MM.1S (cell line): ENCODE data around the gene CCDC117.

Experiments used
- DNase-seq: peaks from one replicate; pipeline ENCODE4 v3.0.0-alpha.2; 2015
- H2AFZ ChIP-seq: fragments of 300-600 bp; sonication (generic); 2 replicates; pipeline ENCODE4 v1.6.0; 2016; ENCODE audit warnings: antibody characterized with exemption, low read length
- H3F3A ChIP-seq: fragments of 300-600 bp; sonication (generic); 2 replicates; pipeline ENCODE4 v1.6.1; 2016; ENCODE audit warnings: mild to moderate bottlenecking, antibody characterized with exemption, low read length, moderate library complexity, mixed read lengths; ENCODE audit not compliant: insufficient read depth
- H3K27ac ChIP-seq: fragments of 300-600 bp; sonication (generic); 2 replicates; pipeline ENCODE4 v1.5.1; 2016; ENCODE audit warnings: mild to moderate bottlenecking, low read length
- H3K27me3 ChIP-seq: fragments of 300-600 bp; sonication (generic); replicated peaks from 2 replicates; pipeline ENCODE4 v1.6.0; 2016; ENCODE audit warnings: low read length; ENCODE audit not compliant: insufficient read depth
- H3K36me3 ChIP-seq: fragments of 300-600 bp; sonication (generic); replicated peaks from 2 replicates; pipeline ENCODE4 v1.6.1; 2016; ENCODE audit warnings: mild to moderate bottlenecking, low read length, mixed read lengths; ENCODE audit not compliant: insufficient read depth
- H3K4me1 ChIP-seq: fragments of 300-600 bp; sonication (generic); 2 replicates; pipeline ENCODE4 v1.6.1; 2016; ENCODE audit warnings: low read length, mixed read lengths
- H3K4me2 ChIP-seq: fragments of 300-600 bp; sonication (generic); 2 replicates; pipeline ENCODE4 v1.6.0; 2016; ENCODE audit warnings: low read depth, low read length
- H3K4me3 ChIP-seq: fragments of 300-600 bp; sonication (generic); 2 replicates; pipeline ENCODE4 v1.5.1; 2016; ENCODE audit warnings: low read length, mixed read lengths
- H3K79me2 ChIP-seq: fragments of 300-600 bp; sonication (generic); 2 replicates; pipeline ENCODE4 v1.6.1; 2016; ENCODE audit warnings: mixed run types, low read length, mixed read lengths
- H3K9ac ChIP-seq: fragments of 300-600 bp; sonication (generic); 2 replicates; pipeline ENCODE4 v1.6.1; 2016; ENCODE audit warnings: low read length, mixed read lengths
- H3K9me2 ChIP-seq: fragments of 300-600 bp; sonication (generic); replicated peaks from 2 replicates; pipeline ENCODE4 v1.6.1; 2016; ENCODE audit warnings: mild to moderate bottlenecking, low read length, mixed read lengths; ENCODE audit not compliant: insufficient read depth
- H3K9me3 ChIP-seq: fragments of 300-600 bp; sonication (generic); replicated peaks from 2 replicates; pipeline ENCODE4 v1.6.1; 2016; ENCODE audit warnings: mild to moderate bottlenecking, low read length, mixed read lengths; ENCODE audit not compliant: insufficient read depth
- H4K20me1 ChIP-seq: fragments of 300-600 bp; sonication (generic); 2 replicates; pipeline ENCODE4 v1.6.1; 2016; ENCODE audit warnings: mild to moderate bottlenecking, low read length, moderate library complexity, mixed read lengths; ENCODE audit not compliant: insufficient read depth
- EZH2 ChIP-seq: fragments of 300-600 bp; sonication (generic); optimal IDR thresholded peaks from 2 replicates; pipeline ENCODE3; 2017; ENCODE audit warnings: low read depth, mild to moderate bottlenecking, antibody characterized with exemption, low read length, mixed read lengths
- EZH2phosphoT487 ChIP-seq: fragments of 300-600 bp; sonication (generic); IDR thresholded peaks from 2 replicates; pipeline ENCODE4 v1.6.1; 2018; ENCODE audit warnings: antibody characterized with exemption, low read length
- TF ChIP-seq, protein P1 (sequence below): fragments of 300-600 bp; sonication (generic); IDR thresholded peaks from 2 replicates; pipeline ENCODE4 v1.5.1; 2016; ENCODE audit warnings: antibody characterized with exemption, low read length, mixed read lengths

The CCDC117 gene

DNA sequence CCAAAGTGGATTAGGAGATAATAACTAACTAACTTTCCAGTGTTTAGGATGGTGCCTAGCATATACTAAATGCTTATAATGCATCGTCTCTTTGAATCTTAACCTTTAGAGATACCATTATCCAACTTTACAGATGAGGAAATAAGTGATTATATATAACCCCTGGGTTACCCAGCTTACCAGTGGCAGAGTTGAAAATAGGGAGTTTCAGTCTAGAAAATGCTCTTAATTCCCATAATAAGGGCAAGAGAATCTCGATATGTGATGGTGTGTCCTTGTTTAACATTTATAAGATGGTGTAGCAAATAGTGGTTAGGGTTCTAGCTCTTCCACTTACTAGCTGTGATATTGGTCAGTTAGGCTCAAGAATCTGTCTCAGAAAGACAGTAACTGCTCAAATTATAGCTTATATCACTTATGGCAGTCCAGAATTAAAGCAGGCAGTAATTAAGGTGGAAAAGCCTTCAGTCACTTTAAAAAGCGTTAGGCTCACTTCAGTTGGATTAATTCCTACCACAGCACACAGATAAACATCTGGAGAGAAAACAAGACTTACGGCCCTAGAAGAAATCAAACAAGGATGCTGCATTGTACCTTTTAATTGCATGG is 21.6 kb downstream of the CCDC117 start:
- Histone ChIP-seq H3K9ac (peak overlapping the region; percentile 100; the same call in 1 of the 2 replicates), H3K4me2 (peak overlapping the region; percentile 80; the same call in 1 of the 2 replicates), H2AFZ (no peak overlapping the region), H3K27ac (peak overlapping the region; percentile 96), H4K20me1 (peaks cover 17% of the 10 kb centered on the region), H3F3A (peaks cover 89% of the 10 kb centered on the region), H3K4me3 (no peak overlapping the region), H3K36me3 (peaks cover 23% of the 10 kb centered on the region), H3K9me2 (no peaks in the 10 kb centered on the region), H3K4me1 (peaks cover 69% of the 10 kb centered on the region), H3K79me2 (peaks cover 54% of the 10 kb centered on the region), H3K9me3 (no peaks in the 10 kb centered on the region), H3K27me3 (no peaks in the 10 kb centered on the region)
- TF ChIP-seq EZH2phosphoT487 (no peak), EZH2 (no peak)
- TF ChIP-seq, protein P1, sequence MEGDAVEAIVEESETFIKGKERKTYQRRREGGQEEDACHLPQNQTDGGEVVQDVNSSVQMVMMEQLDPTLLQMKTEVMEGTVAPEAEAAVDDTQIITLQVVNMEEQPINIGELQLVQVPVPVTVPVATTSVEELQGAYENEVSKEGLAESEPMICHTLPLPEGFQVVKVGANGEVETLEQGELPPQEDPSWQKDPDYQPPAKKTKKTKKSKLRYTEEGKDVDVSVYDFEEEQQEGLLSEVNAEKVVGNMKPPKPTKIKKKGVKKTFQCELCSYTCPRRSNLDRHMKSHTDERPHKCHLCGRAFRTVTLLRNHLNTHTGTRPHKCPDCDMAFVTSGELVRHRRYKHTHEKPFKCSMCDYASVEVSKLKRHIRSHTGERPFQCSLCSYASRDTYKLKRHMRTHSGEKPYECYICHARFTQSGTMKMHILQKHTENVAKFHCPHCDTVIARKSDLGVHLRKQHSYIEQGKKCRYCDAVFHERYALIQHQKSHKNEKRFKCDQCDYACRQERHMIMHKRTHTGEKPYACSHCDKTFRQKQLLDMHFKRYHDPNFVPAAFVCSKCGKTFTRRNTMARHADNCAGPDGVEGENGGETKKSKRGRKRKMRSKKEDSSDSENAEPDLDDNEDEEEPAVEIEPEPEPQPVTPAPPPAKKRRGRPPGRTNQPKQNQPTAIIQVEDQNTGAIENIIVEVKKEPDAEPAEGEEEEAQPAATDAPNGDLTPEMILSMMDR, result no peak
- DNase-seq, result peak; percentile 48

DNA sequence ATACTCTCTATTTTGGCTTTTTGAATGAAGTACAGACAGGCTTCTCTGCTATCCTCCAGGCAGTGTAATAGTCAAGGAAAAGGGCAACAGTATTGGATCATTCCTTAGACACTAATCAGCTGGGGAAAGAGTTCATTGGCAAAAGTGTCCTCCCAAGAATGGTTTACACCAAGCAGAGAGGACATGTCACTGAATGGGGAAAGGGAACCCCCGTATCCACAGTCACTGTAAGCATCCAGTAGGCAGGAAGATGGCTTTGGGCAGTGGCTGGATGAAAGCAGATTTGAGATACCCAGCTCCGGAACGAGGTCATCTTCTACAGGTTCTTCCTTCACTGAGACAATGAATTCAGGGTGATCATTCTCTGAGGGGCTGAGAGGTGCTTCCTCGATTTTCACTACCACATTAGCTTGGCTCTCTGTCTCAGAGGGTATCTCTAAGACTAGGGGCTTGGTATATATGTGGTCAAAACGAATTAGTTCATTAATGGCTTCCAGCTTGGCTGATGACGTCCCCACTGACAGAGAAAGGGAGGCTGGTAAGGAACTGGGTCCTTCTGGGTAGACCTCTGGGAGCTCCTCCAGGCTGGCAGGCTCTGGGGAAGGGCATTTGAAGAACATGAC is 22.7 kb downstream of the CCDC117 start:
- H3K9ac ChIP-seq, result peak overlapping the region; percentile 100; the same call in 1 of the 2 replicates
- peak overlapping the region; percentile 96 for H3K27ac ChIP-seq
- H3K9me2 ChIP-seq, result no peaks in the 10 kb centered on the region
- H3K79me2 ChIP-seq, result peaks cover 59% of the 10 kb centered on the region
- H3K27me3 ChIP-seq, result no peaks in the 10 kb centered on the region
- no peaks in the 10 kb centered on the region for H3K9me3 ChIP-seq
- peak overlapping the region; percentile 80 for H3K4me2 ChIP-seq
- H4K20me1 ChIP-seq, result peaks cover 17% of the 10 kb centered on the region
- no peak for DNase-seq
- H3K36me3 ChIP-seq, result peaks cover 23% of the 10 kb centered on the region
- H3K4me1 ChIP-seq, result peaks cover 59% of the 10 kb centered on the region
- peak overlapping the region; percentile 77 for H3K4me3 ChIP-seq
- TF ChIP-seq EZH2 (no peak), EZH2phosphoT487 (no peak)
- TF ChIP-seq, protein P1, result no peak
- H2AFZ ChIP-seq, result no peak overlapping the region
- H3F3A ChIP-seq, result peaks cover 96% of the 10 kb centered on the region

DNA sequence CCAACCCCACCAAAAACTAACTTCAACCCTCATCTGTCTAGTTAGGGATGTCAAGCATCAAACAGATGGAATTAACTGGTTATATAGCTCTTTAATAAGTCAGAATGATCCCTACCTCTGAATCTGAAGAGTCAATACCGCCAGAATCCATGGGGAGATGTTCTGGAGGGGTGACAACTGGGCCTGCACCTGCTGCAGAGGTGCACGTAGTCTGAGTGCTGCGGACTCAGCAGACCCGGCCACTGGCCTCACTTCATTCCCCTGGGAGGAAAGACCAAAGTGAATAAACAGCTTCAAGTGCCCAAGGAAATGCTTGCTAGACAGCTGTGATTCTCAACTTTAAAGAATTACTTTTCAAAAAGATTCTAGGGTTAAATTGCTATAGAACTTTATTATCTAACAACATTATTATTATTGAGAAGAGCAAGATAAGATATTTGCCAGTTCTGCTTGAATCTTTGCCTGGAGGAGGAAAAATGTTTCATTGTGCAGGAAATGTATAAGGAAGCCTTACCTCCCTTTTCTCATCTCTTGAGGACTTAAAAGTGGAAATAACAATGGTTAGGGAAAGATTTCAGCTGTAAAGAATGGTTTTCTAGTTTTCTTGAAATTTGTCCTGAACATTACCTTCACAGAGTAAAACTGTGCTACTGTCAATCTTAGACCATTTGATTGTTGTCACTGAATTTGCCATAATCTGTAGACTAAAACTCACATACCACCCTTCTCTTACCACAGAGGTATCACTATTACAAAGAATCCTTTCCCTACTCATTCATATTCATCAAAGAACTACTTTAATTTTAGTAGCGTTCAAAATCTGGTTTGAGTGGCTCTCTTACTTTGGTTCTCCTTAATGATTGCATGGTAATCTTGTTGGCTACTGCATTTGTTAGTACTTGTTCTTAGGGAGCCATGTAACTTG is 23.7 kb downstream of the CCDC117 start:
- Histone ChIP-seq H3K9ac (peak overlapping the region; percentile 100), H3K4me1 (peaks cover 49% of the 10 kb centered on the region), H3K79me2 (peaks cover 68% of the 10 kb centered on the region), H3K4me3 (peak overlapping the region; percentile 77), H3K9me3 (no peaks in the 10 kb centered on the region), H3F3A (peaks cover 94% of the 10 kb centered on the region), H3K36me3 (peaks cover 23% of the 10 kb centered on the region), H3K27ac (peak overlapping the region; percentile 96), H3K27me3 (no peaks in the 10 kb centered on the region), H4K20me1 (peaks cover 17% of the 10 kb centered on the region), H2AFZ (no peak overlapping the region), H3K4me2 (peak overlapping the region; percentile 80), H3K9me2 (no peaks in the 10 kb centered on the region)
- peak; percentile 39 for DNase-seq
- TF ChIP-seq, protein P1, result no peak
- TF ChIP-seq EZH2phosphoT487 (no peak), EZH2 (no peak)
